ENCODE measurements around the gene SHROOM3.

- TF ChIP-seq TAF1 (IDR thresholded peaks at IDR 0.05; ENCODE audit: low read depth) = no peak
- no peak for TF ChIP-seq RAD21 (IDR thresholded peaks at IDR 0.05; ENCODE audit: low read depth)
- no peak for TF ChIP-seq EP300 (IDR thresholded peaks at IDR 0.05; ENCODE audit: borderline replicate concordance)
These were observed 49.6 kb downstream of the SHROOM3 start for GRCh38 chr4:76484654-76485053.

Data from Ishikawa (cell line).